ENCODE data around the gene STK32B.

DNA sequence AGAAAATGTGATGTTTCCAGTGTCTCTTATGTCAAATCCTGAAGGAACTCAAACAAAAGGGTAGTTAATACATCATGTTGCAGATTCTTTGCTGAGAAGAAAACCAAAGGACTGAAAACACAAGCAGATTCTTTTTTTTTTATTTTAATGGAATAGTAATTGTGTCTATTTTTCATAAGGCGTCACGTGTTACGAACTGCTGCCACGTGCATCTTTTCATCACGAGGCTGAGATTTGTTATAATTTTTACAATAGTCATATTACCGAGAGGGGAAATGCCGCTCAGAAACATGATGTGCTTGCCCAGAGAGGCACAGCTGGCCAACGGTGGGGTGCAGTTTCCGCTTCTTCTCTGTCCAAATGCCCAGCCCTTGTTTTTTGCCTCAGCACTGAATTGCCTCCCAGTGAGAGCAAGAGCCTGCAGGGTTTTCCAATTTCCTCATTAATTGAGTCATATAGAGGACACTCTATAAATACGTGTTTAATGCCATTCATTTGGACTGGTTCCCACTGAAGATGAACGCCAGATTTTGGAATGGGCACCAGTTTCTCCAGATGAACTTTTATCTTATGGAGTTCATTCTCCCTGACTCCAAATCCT lies 225.3 kb downstream of the STK32B start:
- no peak for TF ChIP-seq EZH2phosphoT487 (IDR thresholded peaks at IDR 0.05; ENCODE audit: borderline replicate concordance, low read depth, low read length)
- TF ChIP-seq, protein P1, sequence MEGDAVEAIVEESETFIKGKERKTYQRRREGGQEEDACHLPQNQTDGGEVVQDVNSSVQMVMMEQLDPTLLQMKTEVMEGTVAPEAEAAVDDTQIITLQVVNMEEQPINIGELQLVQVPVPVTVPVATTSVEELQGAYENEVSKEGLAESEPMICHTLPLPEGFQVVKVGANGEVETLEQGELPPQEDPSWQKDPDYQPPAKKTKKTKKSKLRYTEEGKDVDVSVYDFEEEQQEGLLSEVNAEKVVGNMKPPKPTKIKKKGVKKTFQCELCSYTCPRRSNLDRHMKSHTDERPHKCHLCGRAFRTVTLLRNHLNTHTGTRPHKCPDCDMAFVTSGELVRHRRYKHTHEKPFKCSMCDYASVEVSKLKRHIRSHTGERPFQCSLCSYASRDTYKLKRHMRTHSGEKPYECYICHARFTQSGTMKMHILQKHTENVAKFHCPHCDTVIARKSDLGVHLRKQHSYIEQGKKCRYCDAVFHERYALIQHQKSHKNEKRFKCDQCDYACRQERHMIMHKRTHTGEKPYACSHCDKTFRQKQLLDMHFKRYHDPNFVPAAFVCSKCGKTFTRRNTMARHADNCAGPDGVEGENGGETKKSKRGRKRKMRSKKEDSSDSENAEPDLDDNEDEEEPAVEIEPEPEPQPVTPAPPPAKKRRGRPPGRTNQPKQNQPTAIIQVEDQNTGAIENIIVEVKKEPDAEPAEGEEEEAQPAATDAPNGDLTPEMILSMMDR (conservative IDR thresholded peaks at IDR 0.05; ENCODE audit: low read length) = no peak
